SU-DHL-6 (cell line): ENCODE measurements around the gene ORC4.

Source experiments
- CTCF ChIP-seq: fragments of 200-600 bp; sonication (generic); IDR thresholded peaks from one replicate; pipeline ENCODE4 v1.5.1; 2017; ENCODE audit warnings: antibody characterized with exemption, mild to moderate bottlenecking, low read length, moderate library complexity; ENCODE audit not compliant: insufficient read depth, poor library complexity, severe bottlenecking
- EZH2phosphoT487 ChIP-seq: fragments of 200-600 bp; sonication (generic), shearing (Covaris generic); conservative IDR thresholded peaks from 2 replicates; pipeline ENCODE4 v1.6.1; 2018; ENCODE audit warnings: mild to moderate bottlenecking, antibody characterized with exemption, low read length, moderate library complexity, mixed read lengths

- no peak for TF ChIP-seq CTCF
- no peak for TF ChIP-seq EZH2phosphoT487
Measured at GRCh38 chr2:147913701-147914480, 106.6 kb downstream of the ORC4 start.
